Right cardiac atrium (tissue), 5 donors: ENCODE data around the gene DHX29. TPM values are rescaled to one million over a fixed set of nuclear protein-coding genes. Genes with fewer than 3 reads are reported as not detected.
A peak's percentile ranks its signal among the peaks of the same experiment; 100 is the strongest.

Experiments used
- ATAC-seq, 2 donors: fragments of 200-7000 bp; cut with Tn5 transposase; one replicate each; pipeline versions ENCODE4 v1.8.0 to v1.9.1; 2020; ENCODE audit warnings: moderate library complexity in 2 of 2, mild to moderate bottlenecking in 1 of 2
- DNase-seq, 3 donors: peaks; one replicate each; pipeline ENCODE4 v3.0.0-alpha.2; 2020
- H3K27ac ChIP-seq: one replicate; pipeline ENCODE4 v1.5.1; 2013; ENCODE audit warnings: mild to moderate bottlenecking, low read length, control low read depth, moderate library complexity
- H3K27me3 ChIP-seq: one replicate; pipeline ENCODE4 v1.6.1; 2013; ENCODE audit not compliant: control insufficient read depth, insufficient read depth
- H3K4me1 ChIP-seq: one replicate; pipeline ENCODE4 v1.6.1; 2013; ENCODE audit warnings: low read length; ENCODE audit not compliant: control insufficient read depth, insufficient read depth
- H3K4me3 ChIP-seq: one replicate; pipeline ENCODE4 v1.5.1; 2013; ENCODE audit warnings: low read length, control low read depth
- H3K9me3 ChIP-seq: one replicate; pipeline ENCODE4 v1.6.1; 2013; ENCODE audit warnings: low read length; ENCODE audit not compliant: control insufficient read depth
- WGBS: extraction: QIAGEN DNeasy Blood & Tissue Kit; methylation state at CpG from one replicate; pipeline ENCODE4 v1.1.7; 2013; 5-methylcytosine and 5-hydroxymethylcytosine counted together
- intact Hi-C, 4 donors: fragments of 100-400 bp; cut with DNase I; formaldehyde crosslinking; loops; one replicate each; pipeline versions ENCODE4 v1.11.0 to v1.14.0; 2022 to 2023
- polyA plus RNA-seq: library from polyadenylated mRNA; stranded (reverse); fragments of 200-250 nt; gene quantifications from one replicate; pipeline ENCODE4 v1.2.3, GENCODE V29; 2013
- total RNA-seq, 4 donors: library from RNA; stranded (reverse); fragmentation: NEBNext Ultra II Directional; extraction: Animal tissue kit (Norgen Biotek cat#: 25700); gene quantifications; one replicate each; pipeline ENCODE4 v1.2.1, GENCODE V29; 2021
- donor health status: healthy with polysubstance abuse.
- donor health status: DM: no; HTN: yes; CAD: no.
- donor health status: DM: no; HTN: no; CAD: no.
- donor health status: DM: no; HTN: yes; CAD: no; lungs with severe emphysema.
- donor health status: DM: yes; HTN: yes; CAD: no.

DHX29 gene
- total and polyA plus RNA-seq, 5 donors: 9.1 to 21.4 (median 20.2) TPM

DNA sequence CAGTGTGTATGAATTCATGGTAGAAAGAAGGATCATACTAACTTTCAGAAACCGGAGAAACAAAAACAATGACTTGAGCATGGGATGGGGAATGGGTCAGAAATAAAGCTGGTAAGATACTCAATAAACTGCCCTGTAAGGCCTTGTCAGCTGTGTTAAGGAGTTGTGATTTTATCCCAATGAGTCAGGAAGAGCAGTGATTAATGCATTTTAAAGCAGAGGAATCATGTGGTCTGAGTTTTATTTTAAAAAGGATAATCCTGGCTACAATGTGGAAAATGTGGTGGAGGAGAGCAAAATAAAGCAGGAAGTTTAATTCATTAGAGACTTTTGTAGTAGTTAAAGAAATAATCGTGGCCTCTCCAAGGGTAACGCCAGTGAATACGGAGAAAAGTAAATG lies 28.7 kb downstream of the DHX29 start:
- Histone ChIP-seq H3K4me3 (no peak overlapping the region), H3K27me3 (no peaks in the 10 kb centered on the region), H3K27ac (no peak overlapping the region), H3K9me3 (no peaks in the 10 kb centered on the region), H3K4me1 (no peaks in the 10 kb centered on the region)
- 86% methylated on average over 4 of the region's 4 CpGs for WGBS
- ATAC-seq (no peak), DNase-seq (no peak)
- intact Hi-C loops: no loop called here

DNA sequence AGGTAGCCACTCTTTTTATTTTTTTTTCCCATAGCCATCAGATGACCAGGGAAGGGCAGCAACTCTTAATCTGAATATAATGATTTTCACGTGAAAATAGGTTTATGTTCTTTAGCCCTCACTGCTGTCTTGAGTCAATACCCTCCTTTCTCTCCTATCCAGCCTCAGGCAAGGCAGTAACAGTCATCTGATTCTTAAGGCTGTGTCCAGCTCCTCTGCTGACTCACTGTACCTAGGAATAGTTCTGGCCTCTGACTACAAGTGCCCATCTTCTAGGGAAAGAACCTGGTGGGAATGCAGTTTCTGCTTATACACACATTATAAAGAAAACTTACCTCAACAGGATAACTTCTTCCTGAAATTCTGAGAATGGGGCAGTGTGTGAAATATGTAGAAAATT lies 30.7 kb downstream of the DHX29 start:
- WGBS: 83% methylated on average over 1 of the region's 1 CpG
- DNase-seq (no peak), ATAC-seq (no peak)
- Histone ChIP-seq H3K27ac (no peak overlapping the region), H3K9me3 (no peaks in the 10 kb centered on the region), H3K4me3 (no peak overlapping the region), H3K4me1 (no peaks in the 10 kb centered on the region), H3K27me3 (no peaks in the 10 kb centered on the region)
- intact Hi-C loops: no loop called here

DNA sequence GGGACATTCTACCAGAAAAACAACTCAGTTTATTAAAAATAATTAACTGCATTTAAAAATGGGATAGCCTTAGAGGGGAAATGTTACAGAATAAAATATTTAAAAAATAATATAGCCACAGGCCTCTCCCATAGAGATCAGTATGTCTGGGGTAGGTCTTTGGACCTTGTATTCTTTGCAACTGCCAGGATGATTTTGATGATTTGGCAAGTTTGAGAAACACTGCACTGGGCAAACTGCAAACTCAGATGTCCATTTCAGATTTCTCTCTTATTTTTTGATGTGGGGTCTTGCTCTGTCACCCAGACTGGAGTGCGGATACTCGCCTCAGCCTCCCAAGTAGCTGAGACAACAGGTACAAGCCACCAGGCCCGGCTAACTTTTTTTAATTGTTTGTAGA lies 49.2 kb downstream of the DHX29 start:
- ATAC-seq (no peak), DNase-seq (no peak)
- H3K27ac ChIP-seq: no peak overlapping the region
- H3K9me3 ChIP-seq: no peaks in the 10 kb centered on the region
- 98% methylated on average over 3 of the region's 3 CpGs for WGBS
- no peak overlapping the region for H3K4me3 ChIP-seq
- intact Hi-C loops: no loop called here
- H3K27me3 ChIP-seq: no peaks in the 10 kb centered on the region
- H3K4me1 ChIP-seq: no peaks in the 10 kb centered on the region

DNA sequence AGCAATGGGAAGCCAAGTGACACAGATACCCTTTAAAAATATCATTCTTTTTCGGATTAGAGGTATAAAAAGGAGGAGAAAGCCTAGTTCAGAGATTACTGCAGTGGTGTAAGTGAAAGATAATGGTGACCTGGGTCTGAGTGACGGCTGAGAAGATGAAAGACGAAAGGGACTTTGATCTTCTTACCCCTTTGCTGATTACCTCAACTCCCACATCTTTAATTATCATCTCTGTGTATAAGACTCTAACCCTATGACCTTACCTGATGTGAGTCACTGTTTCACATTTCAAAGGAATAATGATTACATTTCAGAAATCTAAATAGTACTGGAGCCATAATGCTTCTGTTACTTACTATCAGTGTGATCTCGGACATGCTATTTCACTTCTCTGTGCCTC lies 52.7 kb downstream of the DHX29 start:
- H3K27me3 ChIP-seq: no peaks in the 10 kb centered on the region
- no peaks in the 10 kb centered on the region for H3K9me3 ChIP-seq
- H3K4me3 ChIP-seq: no peak overlapping the region
- ATAC-seq: no peak
- H3K4me1 ChIP-seq: no peaks in the 10 kb centered on the region
- WGBS: 87% methylated on average over 4 of the region's 4 CpGs
- intact Hi-C loops: no loop called here
- DNase-seq: no peak
- H3K27ac ChIP-seq: no peak overlapping the region

DNA sequence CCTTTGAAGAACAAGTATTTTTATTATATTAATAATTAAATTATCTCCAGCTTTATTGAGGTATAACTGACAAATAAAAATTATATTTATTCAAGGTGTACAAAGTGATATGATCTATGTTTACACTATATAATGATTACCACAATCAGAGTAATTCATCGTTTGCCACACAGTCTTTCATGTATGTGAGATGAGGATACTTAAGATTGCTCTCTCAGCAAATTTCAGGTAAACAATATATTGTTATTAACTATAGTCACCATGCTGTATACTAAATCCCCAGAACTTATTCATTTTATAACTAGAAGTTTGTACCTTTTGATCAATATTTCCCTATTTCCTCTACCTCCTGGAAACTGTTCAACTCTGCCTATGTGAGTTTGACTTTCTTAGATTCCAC lies 57.4 kb downstream of the DHX29 start:
- H3K27ac ChIP-seq: no peak overlapping the region
- DNase-seq: no peak
- 84% methylated on average over 1 of the region's 1 CpG for WGBS
- no peaks in the 10 kb centered on the region for H3K9me3 ChIP-seq
- H3K4me3 ChIP-seq: no peak overlapping the region
- no peaks in the 10 kb centered on the region for H3K27me3 ChIP-seq
- no peaks in the 10 kb centered on the region for H3K4me1 ChIP-seq
- intact Hi-C loops: no loop called here
- ATAC-seq: no peak

DNA sequence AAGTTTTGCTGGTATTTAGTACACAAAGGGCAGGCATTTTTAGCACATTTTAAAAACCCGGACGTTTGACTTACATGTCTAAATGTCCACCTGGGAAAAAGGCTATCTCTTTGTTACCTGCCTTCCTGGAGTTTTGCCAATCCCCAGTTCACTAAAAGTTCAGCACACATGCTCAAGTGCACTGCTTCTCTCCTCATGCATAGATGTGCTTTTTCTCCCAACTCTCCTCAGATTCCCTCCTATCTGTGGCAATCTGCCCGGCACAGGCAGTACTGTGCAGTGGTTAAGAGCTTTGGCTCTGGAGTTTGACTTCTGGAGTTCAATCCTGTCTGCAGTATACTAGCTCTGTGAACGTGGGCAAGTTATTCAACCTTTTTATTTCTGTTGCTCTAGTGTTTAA lies 65.7 kb downstream of the DHX29 start:
- Histone ChIP-seq H3K4me3 (no peak overlapping the region), H3K27me3 (no peaks in the 10 kb centered on the region), H3K4me1 (no peaks in the 10 kb centered on the region), H3K27ac (no peak overlapping the region), H3K9me3 (no peaks in the 10 kb centered on the region)
- WGBS: 55% methylated on average over 4 of the region's 4 CpGs
- intact Hi-C loops: no loop called here
- ATAC-seq (no peak), DNase-seq (no peak)

DNA sequence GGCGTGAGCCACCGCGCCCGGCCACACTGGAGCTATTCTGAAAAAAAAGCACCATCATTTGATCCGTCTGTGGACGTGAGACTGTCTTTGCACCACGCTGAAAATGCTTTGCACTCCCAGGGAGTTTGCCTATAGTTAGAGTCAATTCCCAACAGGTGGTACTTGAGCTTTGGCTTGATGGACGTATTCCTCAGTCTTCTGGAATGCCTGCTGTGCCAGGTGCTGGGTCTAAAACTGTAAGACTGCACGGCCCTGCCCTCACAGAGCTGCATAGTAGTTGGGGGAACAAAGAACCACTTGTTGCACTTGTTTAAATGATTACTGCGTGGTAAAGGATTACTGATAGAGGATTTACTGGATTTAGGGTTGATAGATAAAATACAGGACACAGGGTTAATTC lies 70.7 kb downstream of the DHX29 start:
- ATAC-seq (no peak), DNase-seq (no peak)
- WGBS: 82% methylated on average over 10 of the region's 10 CpGs
- peaks cover 6% of the 10 kb centered on the region for H3K4me1 ChIP-seq
- H3K4me3 ChIP-seq: no peak overlapping the region
- H3K27me3 ChIP-seq: no peaks in the 10 kb centered on the region
- intact Hi-C loops: loop anchor here in 1 of 4 donors (10.0 kb wide), 1 partner anchor 62 kb away; the partner anchor contains the start of gene CDC20B
- no peak overlapping the region for H3K27ac ChIP-seq
- no peaks in the 10 kb centered on the region for H3K9me3 ChIP-seq

DNA sequence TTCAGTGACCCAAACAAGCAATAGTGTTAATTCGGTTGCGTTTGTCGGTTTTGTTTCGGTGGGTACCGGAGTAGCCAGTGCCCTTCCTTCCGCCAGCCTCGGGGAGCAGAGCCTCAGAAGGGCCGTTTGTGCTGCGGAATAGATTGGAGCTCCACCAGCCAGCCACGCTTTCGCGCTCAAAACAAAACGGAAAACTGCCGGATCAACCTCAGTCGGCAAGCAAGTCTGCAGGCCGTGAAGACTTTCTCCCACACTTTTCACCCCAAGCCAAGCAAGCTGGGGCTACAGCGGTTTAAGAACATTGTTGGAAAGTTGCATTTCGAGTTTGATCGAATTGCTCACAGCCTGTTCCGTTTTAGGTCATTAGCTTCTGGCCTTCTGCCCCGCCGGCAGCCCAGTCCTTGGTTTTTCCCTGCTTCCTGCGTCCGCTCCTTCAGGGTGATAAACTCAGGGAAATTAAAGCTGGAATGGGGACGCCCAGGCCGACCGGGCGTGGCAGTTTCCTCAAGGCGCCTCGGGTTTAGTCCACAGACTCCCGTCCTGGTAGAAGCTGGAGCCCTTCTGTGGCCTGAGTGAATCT lies 73.3 kb downstream of the DHX29 start:
- Histone ChIP-seq H3K27ac (no peak overlapping the region), H3K27me3 (no peaks in the 10 kb centered on the region), H3K4me1 (peaks cover 14% of the 10 kb centered on the region), H3K4me3 (peak overlapping the region; percentile 47), H3K9me3 (no peaks in the 10 kb centered on the region)
- 10% methylated on average over 31 of the region's 31 CpGs for WGBS
- intact Hi-C loops: loop anchor here in 1 of 4 donors (10.0 kb wide), 1 partner anchor 59 kb away; the partner anchor contains the start of gene CDC20B
- DNase-seq: peak; percentile 37 to 60 (median 43)
- ATAC-seq: peak in 1 of 2 donors; percentile 58

DNA sequence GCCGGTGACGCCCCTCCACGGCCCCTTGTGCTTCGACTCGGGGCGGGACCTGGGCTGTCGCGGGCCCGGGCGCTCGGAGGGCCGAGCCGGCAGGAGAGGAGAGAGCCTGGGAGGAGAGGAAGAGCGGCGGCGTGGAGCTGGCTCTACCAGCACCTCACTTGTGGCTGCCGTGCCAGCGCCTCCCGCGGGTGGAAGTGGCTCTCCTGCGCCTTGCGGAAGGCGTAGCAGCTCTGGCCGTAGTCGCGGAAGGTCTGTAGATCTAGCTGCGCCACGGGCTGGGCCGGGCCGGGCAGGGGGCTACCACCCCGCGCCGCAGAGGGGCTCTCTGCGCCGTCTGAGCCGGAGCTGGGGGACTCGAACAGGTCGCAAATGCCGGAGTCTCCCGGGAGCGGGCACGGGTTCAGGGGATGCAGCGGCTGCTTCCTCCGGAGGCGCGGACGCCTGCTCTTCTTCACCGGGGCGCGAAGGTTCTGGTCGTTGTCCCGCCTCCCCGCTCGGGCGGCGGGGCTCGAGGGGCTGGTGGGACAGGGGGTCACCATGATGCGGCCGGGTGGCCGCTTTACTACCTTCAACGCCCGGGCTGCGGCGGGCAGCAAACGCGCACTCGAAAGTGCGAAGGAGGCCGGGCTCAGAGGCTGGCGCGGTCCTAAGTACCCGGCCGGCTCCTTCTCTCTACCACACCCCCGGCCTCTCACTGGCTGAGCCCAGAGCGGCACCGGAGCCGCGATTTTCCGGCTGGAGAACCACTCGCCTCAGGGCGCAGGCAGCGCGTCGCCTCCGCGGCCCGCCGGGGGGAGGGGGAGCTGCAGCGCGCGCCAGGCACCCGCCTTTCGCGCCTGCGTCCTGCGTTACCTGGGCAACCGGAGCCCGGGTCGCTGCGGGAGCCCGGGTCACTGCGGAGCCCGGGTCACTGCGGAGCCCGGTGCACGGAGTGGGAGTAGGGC lies 74.2 kb downstream of the DHX29 start, which contains the start of gene CCNO:
TSS of gene CCNO (minus strand) at position 624 of the 944 bp plus-strand sequence. CDS start at position 539, 85 bp downstream.
- no peaks in the 10 kb centered on the region for H3K27me3 ChIP-seq
- peak within 1 kb of the TSS; percentile 47 for H3K4me3 ChIP-seq
- 1% methylated on average over 105 of the region's 106 CpGs for WGBS
- H3K4me1 ChIP-seq: peaks cover 14% of the 10 kb centered on the region
- H3K9me3 ChIP-seq: no peaks in the 10 kb centered on the region
- no peak within 1 kb of the TSS for H3K27ac ChIP-seq
- intact Hi-C loops: loop anchor here in 1 of 4 donors (10.0 kb wide), 1 partner anchor 58 kb away; the partner anchor contains the start of gene CDC20B
- ATAC-seq: peak; percentile 95
- peak; percentile 75 to 88 (median 86) for DNase-seq

DNA sequence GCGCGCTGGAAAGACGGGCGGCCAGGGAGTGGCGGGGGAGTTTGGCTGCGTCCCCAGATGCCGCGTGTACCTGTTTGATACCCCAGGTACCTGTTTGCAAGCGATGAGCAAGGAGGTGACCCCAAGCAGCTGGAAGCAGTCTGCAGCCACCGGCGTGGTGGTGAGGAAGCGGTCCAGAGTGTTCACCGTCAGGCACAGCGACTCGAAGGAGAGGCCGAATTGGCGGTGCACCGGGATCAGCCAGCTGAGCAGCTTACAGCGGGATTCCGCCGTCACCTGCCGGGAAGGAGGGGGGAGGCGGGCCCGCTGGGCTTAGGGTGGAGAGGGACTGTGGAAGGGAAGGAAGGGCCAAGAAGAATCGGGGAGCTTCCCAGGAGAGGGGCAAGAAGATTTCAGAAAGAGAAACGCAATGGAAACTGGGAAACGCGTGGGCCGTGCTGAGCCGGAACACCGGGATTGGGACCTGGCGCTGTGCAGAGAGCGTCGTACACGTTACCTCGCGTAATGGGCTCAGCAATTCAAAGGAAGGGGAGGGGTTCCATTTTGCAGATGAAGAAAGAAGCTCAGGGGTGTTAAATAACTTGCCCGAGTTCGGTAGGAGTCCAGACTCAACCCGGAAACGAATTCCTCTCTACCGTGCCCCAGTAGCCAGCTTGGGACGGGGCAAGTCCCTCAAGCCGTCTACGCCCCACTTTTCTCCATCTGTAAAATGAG lies 75.1 kb downstream of the DHX29 start:
- Histone ChIP-seq H3K9me3 (no peaks in the 10 kb centered on the region), H3K4me3 (peak overlapping the region; percentile 47), H3K4me1 (peaks cover 14% of the 10 kb centered on the region), H3K27ac (no peak overlapping the region), H3K27me3 (no peaks in the 10 kb centered on the region)
- ATAC-seq: peak; percentile 2 to 5
- 2% methylated on average over 45 of the region's 45 CpGs for WGBS
- intact Hi-C loops: loop anchor here in 1 of 4 donors (10.0 kb wide), 1 partner anchor 58 kb away; the partner anchor contains the start of gene CDC20B
- DNase-seq: peak in 1 of 3 donors; percentile 49
